Activated CD8-positive, alpha-beta memory T cell treated with anti-CD3 and anti-CD28 coated beads for 36 hours (primary cell): ENCODE data around the gene FADS6. TPM values are rescaled to one million over a fixed set of nuclear protein-coding genes. Genes with fewer than 3 reads are reported as not detected.

ENCODE experiments used
- CTCF ChIA-PET: fragments of 350-600 bp; sonication (Branson Sonifier 250); formaldehyde crosslinking; loops from one replicate; lab custom pipeline; 2021; ENCODE audit warnings: antibody characterized with exemption; lab: Charles Lee
- POLR2A ChIA-PET: fragments of 350-600 bp; sonication (Branson Sonifier 250); formaldehyde crosslinking; loops from one replicate; lab custom pipeline; 2021; ENCODE audit warnings: antibody characterized with exemption; lab: Charles Lee
- total RNA-seq, 2 experiments: library from RNA; stranded (reverse); gene quantifications; one replicate each; pipeline ENCODE4 v1.2.3, GENCODE V29; 2021

FADS6 gene
- total RNA-seq, 2 experiments from 2014 or later, result not detected

- CTCF ChIA-PET, result interaction anchor here (1.2 kb wide), 1 partner anchor 55 kb away, joined by 3 read pairs; no protein-coding TSS in a partner anchor
- POLR2A ChIA-PET, result no interaction called here
Observed at GRCh38 chr17:74903034-74903433, 9.6 kb upstream of the FADS6 start.

GRCh38 chr17:74901353-74902135, 8.1 kb upstream of the FADS6 start:
- CTCF ChIA-PET, result interaction anchor here (1.2 kb wide), 1 partner anchor 57 kb away, joined by 3 read pairs; no protein-coding TSS in a partner anchor
- POLR2A ChIA-PET, result no interaction called here

- POLR2A ChIA-PET, result no interaction called here
- CTCF ChIA-PET, result interaction anchor here (1.3 kb wide), 1 partner anchor 109 kb away, joined by 3 read pairs; no protein-coding TSS in a partner anchor
Observed at GRCh38 chr17:74900208-74900607, 6.8 kb upstream of the FADS6 start.

GRCh38 chr17:74898376-74898946, 5.0 kb upstream of the FADS6 start:
- ChIA-PET POLR2A (no interaction called here), CTCF (interaction anchor here (0.8 to 1.3 kb wide), 2 partner anchors 58 to 107 kb away, joined by 3 read pairs; no protein-coding TSS in a partner anchor)

GRCh38 chr17:74893936-74894671, 671 bp upstream of the FADS6 start:
- POLR2A ChIA-PET, result no interaction called here
- CTCF ChIA-PET, result no interaction called here

- CTCF ChIA-PET, result no interaction called here
- POLR2A ChIA-PET, result no interaction called here
Observed at GRCh38 chr17:74892013-74892841, 1.2 kb downstream of the FADS6 start.

- ChIA-PET CTCF (interaction anchor here (0.7 to 1.1 kb wide), 2 partner anchors 20 to 72 kb away, joined by 3 read pairs; no protein-coding TSS in a partner anchor), POLR2A (no interaction called here)
Observed at GRCh38 chr17:74890554-74890953, 2.9 kb downstream of the FADS6 start.

- ChIA-PET POLR2A (no interaction called here), CTCF (interaction anchor here (1.3 kb wide), 1 partner anchor 24 kb away, joined by 3 read pairs; no protein-coding TSS in a partner anchor)
Observed at GRCh38 chr17:74888469-74888868, 5.0 kb downstream of the FADS6 start.

GRCh38 chr17:74883241-74883745, 10.1 kb downstream of the FADS6 start:
- POLR2A ChIA-PET, result no interaction called here
- CTCF ChIA-PET, result no interaction called here

GRCh38 chr17:74882517-74883240, 10.8 kb downstream of the FADS6 start:
- ChIA-PET POLR2A (no interaction called here), CTCF (no interaction called here)

GRCh38 chr17:74881073-74881472, 12.4 kb downstream of the FADS6 start:
- ChIA-PET CTCF (no interaction called here), POLR2A (no interaction called here)

- POLR2A ChIA-PET, result no interaction called here
- CTCF ChIA-PET, result no interaction called here
Observed at GRCh38 chr17:74879308-74879707, 14.1 kb downstream of the FADS6 start.

- ChIA-PET CTCF (no interaction called here), POLR2A (no interaction called here)
Observed at GRCh38 chr17:74878658-74879057, 14.8 kb downstream of the FADS6 start.

GRCh38 chr17:74877592-74878548, 15.6 kb downstream of the FADS6 start:
- ChIA-PET CTCF (interaction anchor here (1.1 to 1.5 kb wide), 2 partner anchors 13 to 16 kb away, joined by 3 to 5 read pairs; no protein-coding TSS in a partner anchor), POLR2A (no interaction called here)

- ChIA-PET CTCF (interaction anchor here (1.0 to 1.8 kb wide), 2 partner anchors 11 to 82 kb away, joined by 3 to 7 read pairs; no protein-coding TSS in a partner anchor), POLR2A (no interaction called here)
Observed at GRCh38 chr17:74875977-74876593, 17.3 kb downstream of the FADS6 start.
